Frontal cortex (tissue), 4 donors: Measurements from ENCODE around the gene SMARCA4. TPM values are rescaled to one million over a fixed set of nuclear protein-coding genes. Genes with fewer than 3 reads are reported as not detected.

Source experiments
- DNase-seq, 2 donors: peaks; one replicate each; pipeline ENCODE4 v3.0.0; 2012; ENCODE audit warnings: low spot score in 2 of 2
- FAIRE-seq: peaks from 2 replicates; lab custom pipeline; 2012; peaks lifted over from hg19 to GRCh38; lab: Jason Lieb, UNC
- small RNA-seq: library from RNA; depleted of rRNA; stranded (forward); fragments of <200 nt; gene quantifications from one replicate; pipeline ENCODE3, GENCODE V24; 2014
- total RNA-seq: library from RNA; depleted of rRNA; stranded (reverse); fragments of >200 nt; gene quantifications from one replicate; pipeline ENCODE4 v1.2.3, GENCODE V29; 2014
- donor health status: control.
- donor health status: control.
- donor health status: control.

SMARCA4 gene
- total RNA-seq, 1 donor from 2014 or later: 85.2 TPM

- no peak for DNase-seq
- FAIRE-seq: no peak
Measured at GRCh38 chr19:11108746-11109145, 147.9 kb downstream of the SMARCA4 start.

- FAIRE-seq (no peak), DNase-seq (no peak)
Measured at GRCh38 chr19:11111117-11111770, 150.4 kb downstream of the SMARCA4 start.

GRCh38 chr19:11111771-11112144, 150.9 kb downstream of the SMARCA4 start:
- DNase-seq (no peak), FAIRE-seq (no peak)

Small RNAs within 50 kb of the gene (small RNA-seq; reads per million reads assigned to genes)
- gene RF02271 (not detected), gene RN7SL192P (0.13 reads per million)

Other genes with a start within 250 kb of the SMARCA4 start
- gene DNM2, start 243.0 kb upstream of the SMARCA4 start, total RNA-seq: 38.3 TPM
- 11.8 TPM for gene TMED1, start 124.8 kb upstream of the SMARCA4 start, total RNA-seq
- 0.82 TPM for gene C19orf38, start 112.6 kb upstream of the SMARCA4 start, total RNA-seq
- gene CARM1, start 89.5 kb upstream of the SMARCA4 start, total RNA-seq: 18.8 TPM
- gene YIPF2, start 32.4 kb upstream of the SMARCA4 start, total RNA-seq: 35.9 TPM
- 41.6 TPM for gene TIMM29, start 32.2 kb upstream of the SMARCA4 start, total RNA-seq
- gene LDLR, start 128.4 kb downstream of the SMARCA4 start, total RNA-seq: 28.5 TPM
- 6.9 TPM for gene SPC24, start 194.8 kb downstream of the SMARCA4 start, total RNA-seq
- 7.3 TPM for gene KANK2, start 236.5 kb downstream of the SMARCA4 start, total RNA-seq